BE2C (cell line): Measurements from ENCODE around the gene PPAN.

Experiments
- DNase-seq: peaks from one replicate; pipeline ENCODE4 v3.0.0-alpha.2; 2020
- H3K27me3 ChIP-seq: fragments of 250-450 bp; sonication (Bioruptor Pico); 2 replicates; pipeline ENCODE4 v1.5.1; 2020; ENCODE audit warnings: mild to moderate bottlenecking
- H3K36me3 ChIP-seq: fragments of 250-450 bp; sonication (Bioruptor Pico); 2 replicates; pipeline ENCODE4 v1.5.1; 2020; ENCODE audit warnings: mild to moderate bottlenecking
- H3K4me1 ChIP-seq: fragments of 250-450 bp; sonication (Bioruptor Pico); 2 replicates; pipeline ENCODE4 v1.5.1; 2020
- H3K4me3 ChIP-seq: 2 replicates; pipeline ENCODE4 v1.5.1; 2011; ENCODE audit warnings: low read depth, low read length
- H3K9me3 ChIP-seq: fragments of 250-450 bp; sonication (Bioruptor Pico); 2 replicates; pipeline ENCODE4 v1.5.1; 2020
- CTCF ChIP-seq: IDR thresholded peaks from 2 replicates; pipeline ENCODE4 v1.5.1; 2012; ENCODE audit warnings: mild to moderate bottlenecking, low read depth, low read length

PPAN gene

DNA sequence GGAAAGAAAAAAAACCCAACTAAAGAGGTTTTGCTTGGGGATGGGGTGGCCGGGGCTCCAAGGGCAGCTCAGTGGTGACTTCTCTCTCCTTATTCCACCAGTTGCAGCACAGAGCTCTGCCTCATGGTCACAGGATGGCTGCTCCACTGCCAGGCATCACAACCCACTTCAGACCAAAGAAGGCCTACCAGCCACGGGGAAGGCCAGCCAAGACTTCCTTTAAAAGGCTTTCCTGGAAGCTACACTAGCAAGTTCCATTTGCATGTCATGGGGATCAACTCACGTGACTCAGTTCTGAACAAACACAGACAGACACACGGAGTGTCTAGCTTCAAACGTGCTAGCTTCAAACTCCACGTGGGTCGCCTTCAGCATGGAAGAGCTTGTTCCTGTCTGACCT, 26.7 kb downstream of the PPAN start:
- TF ChIP-seq CTCF: no peak
- H3K4me3 ChIP-seq: no peak overlapping the region
- DNase-seq: no peak
- no peaks in the 10 kb centered on the region for H3K4me1 ChIP-seq
- H3K9me3 ChIP-seq: no peaks in the 10 kb centered on the region
- peaks cover 72% of the 10 kb centered on the region for H3K36me3 ChIP-seq
- no peaks in the 10 kb centered on the region for H3K27me3 ChIP-seq

GRCh38 chr19:10133596-10133995, 27.4 kb downstream of the PPAN start:
- no peaks in the 10 kb centered on the region for H3K9me3 ChIP-seq
- no peak for DNase-seq
- H3K27me3 ChIP-seq: no peaks in the 10 kb centered on the region
- peaks cover 79% of the 10 kb centered on the region for H3K36me3 ChIP-seq
- no peaks in the 10 kb centered on the region for H3K4me1 ChIP-seq
- no peak for TF ChIP-seq CTCF
- no peak overlapping the region for H3K4me3 ChIP-seq

DNA sequence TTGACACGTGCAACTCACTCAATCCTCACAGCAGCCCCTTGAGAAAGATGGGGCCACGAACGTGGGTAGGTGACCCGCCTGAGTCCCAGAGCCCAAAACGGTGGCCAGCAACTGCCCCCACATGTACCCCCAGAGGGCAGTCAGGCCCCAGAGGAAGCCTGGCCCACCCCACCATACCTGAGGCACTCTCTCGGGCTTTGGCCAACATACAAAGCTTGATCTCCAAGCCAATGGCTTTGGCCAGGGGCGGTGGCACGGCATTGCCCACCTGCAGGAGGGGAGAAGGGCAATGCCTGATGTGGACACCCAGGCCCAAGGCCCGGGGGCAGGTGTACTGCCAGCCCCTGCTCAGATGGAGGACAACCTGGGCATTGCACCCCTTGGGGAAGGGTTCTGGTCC, 27.9 kb downstream of the PPAN start:
- H3K36me3 ChIP-seq: peaks cover 83% of the 10 kb centered on the region
- H3K9me3 ChIP-seq: no peaks in the 10 kb centered on the region
- H3K4me1 ChIP-seq: no peaks in the 10 kb centered on the region
- H3K4me3 ChIP-seq: no peak overlapping the region
- no peak for TF ChIP-seq CTCF
- no peak for DNase-seq
- H3K27me3 ChIP-seq: no peaks in the 10 kb centered on the region

DNA sequence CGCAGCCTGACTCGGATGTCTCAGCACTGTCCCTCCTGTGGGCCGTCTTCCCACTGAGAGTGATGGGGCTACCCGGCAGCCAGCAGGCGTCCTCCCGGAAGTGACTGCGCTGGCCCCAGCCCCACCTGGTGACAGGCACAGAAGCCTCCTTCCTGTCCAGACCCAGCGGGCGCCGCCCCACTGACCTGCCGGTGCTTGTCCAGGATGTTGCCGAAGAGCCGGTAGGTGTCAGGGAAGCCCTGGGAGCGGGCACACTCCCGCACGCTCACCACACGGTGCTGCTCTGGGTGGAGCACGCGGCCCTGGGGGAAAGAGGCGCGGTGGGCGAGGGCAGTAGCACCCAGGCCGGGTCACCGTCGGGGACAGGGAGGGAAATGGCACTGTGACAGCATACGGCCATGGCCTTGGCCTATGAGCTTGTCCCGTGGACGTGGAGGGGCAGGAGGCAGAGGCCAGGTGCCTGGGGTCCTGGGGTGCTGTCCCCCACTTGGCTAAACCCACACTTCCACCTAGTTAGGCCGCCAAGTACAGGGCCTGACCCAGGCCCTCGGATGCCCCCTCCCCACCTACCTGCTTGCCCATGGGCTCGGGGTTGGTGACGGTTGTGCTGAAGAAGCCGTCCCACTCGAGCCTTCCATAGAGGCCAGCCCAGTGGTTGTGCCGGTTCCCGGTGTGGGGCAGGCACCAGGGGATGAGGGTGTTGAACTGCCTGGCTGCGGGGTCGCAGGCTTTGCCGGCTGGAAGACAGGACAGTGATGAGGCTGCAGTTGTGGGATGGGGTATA, 29.6 kb downstream of the PPAN start:
- H3K36me3 ChIP-seq: peaks cover 95% of the 10 kb centered on the region
- no peaks in the 10 kb centered on the region for H3K27me3 ChIP-seq
- H3K4me3 ChIP-seq: no peak overlapping the region
- TF ChIP-seq CTCF: no peak
- no peaks in the 10 kb centered on the region for H3K4me1 ChIP-seq
- DNase-seq: no peak
- H3K9me3 ChIP-seq: no peaks in the 10 kb centered on the region

DNA sequence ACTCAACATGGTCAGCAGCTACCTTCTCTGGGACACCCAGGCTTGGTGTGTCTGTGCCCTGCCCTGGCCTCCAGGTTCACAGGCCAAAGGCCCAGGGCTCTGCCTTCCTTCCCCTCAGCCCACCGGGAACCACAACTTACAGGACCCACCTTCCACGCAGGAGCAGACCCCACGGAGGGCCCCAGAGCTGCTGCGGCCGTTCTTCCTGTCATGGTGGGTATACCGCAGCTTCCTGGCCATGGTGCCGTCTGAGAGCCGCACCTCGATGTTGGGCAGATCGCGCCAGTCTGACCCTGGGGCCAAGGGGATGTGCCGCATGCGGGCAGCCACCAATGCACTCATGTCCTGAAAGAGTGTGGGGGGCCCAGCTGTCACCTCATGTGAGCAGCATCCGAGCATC, 30.8 kb downstream of the PPAN start:
- no peak for DNase-seq
- H3K27me3 ChIP-seq: no peaks in the 10 kb centered on the region
- H3K4me1 ChIP-seq: no peaks in the 10 kb centered on the region
- peaks cover 95% of the 10 kb centered on the region for H3K36me3 ChIP-seq
- no peak overlapping the region for H3K4me3 ChIP-seq
- no peaks in the 10 kb centered on the region for H3K9me3 ChIP-seq
- TF ChIP-seq CTCF: no peak

DNA sequence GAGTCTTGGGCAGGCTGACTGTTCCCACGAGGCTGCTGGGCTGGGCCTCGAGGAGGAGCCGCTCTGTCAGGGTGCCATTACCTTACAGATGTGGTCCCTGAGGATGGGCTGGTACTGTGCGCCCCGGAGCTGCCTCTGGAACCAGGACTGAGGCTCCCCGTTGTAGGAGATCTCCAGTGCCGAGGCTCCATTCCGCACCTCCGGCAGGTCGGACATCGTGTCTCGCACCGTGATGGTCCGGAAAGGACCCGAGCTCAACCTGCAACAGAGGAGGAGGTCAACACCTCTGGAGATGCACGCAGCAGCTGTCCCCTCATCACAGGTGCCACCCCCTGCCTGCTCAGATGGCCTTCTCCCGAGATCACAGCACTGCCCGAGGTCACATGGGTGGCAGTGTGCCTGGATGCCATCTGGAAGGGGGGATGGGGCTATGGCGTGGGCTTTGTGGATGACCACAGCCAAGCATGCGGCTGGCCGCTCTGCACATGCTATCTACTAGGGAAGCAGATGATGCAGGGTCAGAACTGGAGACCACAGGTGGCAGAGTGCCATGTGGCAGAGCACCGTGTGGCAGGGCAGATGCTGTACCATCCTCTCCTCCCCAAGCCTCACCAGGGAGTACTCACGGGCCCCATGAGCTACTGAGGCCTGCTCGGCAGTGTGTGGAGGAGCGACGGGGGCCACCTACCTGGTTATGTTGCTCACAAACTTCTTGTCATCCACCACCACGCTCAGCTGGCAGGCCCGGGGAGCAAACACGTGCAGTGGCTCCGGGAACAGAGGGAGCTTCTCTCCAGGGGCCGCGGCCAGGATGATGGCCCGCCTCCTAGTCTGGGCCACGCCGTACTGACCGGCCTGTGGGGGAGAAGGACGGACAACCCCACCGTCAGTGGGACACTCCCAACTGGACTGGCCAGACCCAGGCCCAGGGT, 31.9 kb downstream of the PPAN start:
- Histone ChIP-seq H3K4me1 (no peaks in the 10 kb centered on the region), H3K36me3 (peaks cover 97% of the 10 kb centered on the region), H3K4me3 (no peak overlapping the region), H3K9me3 (no peaks in the 10 kb centered on the region), H3K27me3 (no peaks in the 10 kb centered on the region)
- DNase-seq: no peak
- no peak for TF ChIP-seq CTCF
